Fibroblast of lung (primary cell): ENCODE results near the gene ELFN1.

Source experiments
- CTCF ChIP-seq, 2 donors: IDR thresholded peaks in 1 of 2; conservative IDR thresholded peaks in 1 of 2; 1 replicate in 1 of 2; 2 replicates in 1 of 2; pipeline ENCODE4 v1.5.1; 2011 to 2012; ENCODE audit warnings: low read length in 2 of 2, control low read depth in 1 of 2, inconsistent platforms in 1 of 2, low read depth in 1 of 2, mild to moderate bottlenecking in 1 of 2
- EZH2 ChIP-seq: IDR thresholded peaks from 2 replicates; pipeline ENCODE4 v1.5.1; 2012; ENCODE audit warnings: low read length, control low read depth, mild to moderate bottlenecking; ENCODE audit errors: missing control alignments

GRCh38 chr7:1674161-1675035 is 4.3 kb downstream of the ELFN1 start:
- TF ChIP-seq CTCF (conservative IDR thresholded peaks at IDR 0.05 in 1 of 2, IDR thresholded peaks at IDR 0.05 in 1 of 2; ENCODE audit: low read depth in 1 of 2, low read length in 2 of 2), result no peak
- no peak for TF ChIP-seq EZH2
